ENCODE results near the gene LRRC56.

LRRC56 gene

DNA sequence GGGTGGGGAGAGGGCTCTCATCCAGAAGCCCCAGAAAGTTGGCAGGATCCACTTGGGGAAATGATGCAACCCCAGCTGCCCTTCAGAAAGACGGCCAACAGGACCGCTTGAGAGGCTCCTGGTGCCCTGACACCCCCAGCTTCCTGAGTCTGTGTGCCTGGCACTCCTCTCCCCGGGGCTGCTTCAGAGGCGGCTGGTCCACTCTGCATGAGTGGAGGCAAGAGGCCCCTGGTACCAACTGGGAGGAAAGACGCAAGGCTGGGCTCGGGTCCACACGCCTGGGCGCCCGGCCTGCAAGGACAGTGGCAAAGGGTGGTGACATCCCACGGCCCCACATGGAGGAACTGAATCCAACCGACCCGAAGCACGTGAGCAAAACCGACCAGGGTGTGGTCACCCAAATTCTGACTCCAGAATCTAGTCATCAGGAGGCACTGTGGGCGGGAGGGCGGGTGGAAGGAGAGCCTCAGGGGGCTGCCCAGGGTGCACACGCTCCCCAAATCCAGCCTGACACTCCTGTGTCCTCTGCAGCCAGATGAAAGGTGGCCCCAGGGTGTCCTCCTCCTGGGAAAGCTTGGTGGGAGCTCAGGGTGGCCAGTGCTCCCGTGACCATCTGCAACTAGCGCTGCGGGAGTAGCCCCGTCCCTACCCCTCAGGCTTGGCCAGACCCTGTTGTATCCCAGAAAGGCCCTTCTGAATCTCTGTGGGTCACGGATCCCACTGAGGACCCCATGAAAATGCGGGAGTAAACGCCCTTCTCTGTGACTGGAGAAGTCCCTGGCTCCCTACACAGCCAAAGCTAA, 33.9 kb upstream of the LRRC56 start:
- no peak overlapping the region for H3K4me3 ChIP-seq (ENCODE audit: low read depth, low read length)
- no peaks in the 10 kb centered on the region for H3K9me3 ChIP-seq (ENCODE audit: control insufficient read depth, insufficient read depth, low read length)
- H3K9ac ChIP-seq (ENCODE audit: low read depth, low read length), result no peak overlapping the region
- no peaks in the 10 kb centered on the region for H3K4me1 ChIP-seq (ENCODE audit: control insufficient read depth, insufficient read depth, low read length)
- no peaks in the 10 kb centered on the region for H3K27me3 ChIP-seq (ENCODE audit: control insufficient read depth, insufficient read depth, low read length)
- peaks cover 31% of the 10 kb centered on the region for H3K36me3 ChIP-seq (ENCODE audit: control insufficient read depth, insufficient read depth, low read length)

- H3K36me3 ChIP-seq (ENCODE audit: control insufficient read depth, insufficient read depth, low read length), result peaks cover 24% of the 10 kb centered on the region
- H3K9me3 ChIP-seq (ENCODE audit: control insufficient read depth, insufficient read depth, low read length), result no peaks in the 10 kb centered on the region
- no peaks in the 10 kb centered on the region for H3K4me1 ChIP-seq (ENCODE audit: control insufficient read depth, insufficient read depth, low read length)
- no peaks in the 10 kb centered on the region for H3K27me3 ChIP-seq (ENCODE audit: control insufficient read depth, insufficient read depth, low read length)
- peak overlapping the region; percentile 22 for H3K4me3 ChIP-seq (ENCODE audit: low read depth, low read length)
- H3K9ac ChIP-seq (ENCODE audit: low read depth, low read length), result no peak overlapping the region
Observed at GRCh38 chr11:504053-504993, 33.0 kb upstream of the LRRC56 start.

GRCh38 chr11:504994-505344, 32.4 kb upstream of the LRRC56 start:
- no peaks in the 10 kb centered on the region for H3K4me1 ChIP-seq (ENCODE audit: control insufficient read depth, insufficient read depth, low read length)
- peaks cover 18% of the 10 kb centered on the region for H3K36me3 ChIP-seq (ENCODE audit: control insufficient read depth, insufficient read depth, low read length)
- no peaks in the 10 kb centered on the region for H3K9me3 ChIP-seq (ENCODE audit: control insufficient read depth, insufficient read depth, low read length)
- H3K4me3 ChIP-seq (ENCODE audit: low read depth, low read length), result no peak overlapping the region
- no peaks in the 10 kb centered on the region for H3K27me3 ChIP-seq (ENCODE audit: control insufficient read depth, insufficient read depth, low read length)
- no peak overlapping the region for H3K9ac ChIP-seq (ENCODE audit: low read depth, low read length)

DNA sequence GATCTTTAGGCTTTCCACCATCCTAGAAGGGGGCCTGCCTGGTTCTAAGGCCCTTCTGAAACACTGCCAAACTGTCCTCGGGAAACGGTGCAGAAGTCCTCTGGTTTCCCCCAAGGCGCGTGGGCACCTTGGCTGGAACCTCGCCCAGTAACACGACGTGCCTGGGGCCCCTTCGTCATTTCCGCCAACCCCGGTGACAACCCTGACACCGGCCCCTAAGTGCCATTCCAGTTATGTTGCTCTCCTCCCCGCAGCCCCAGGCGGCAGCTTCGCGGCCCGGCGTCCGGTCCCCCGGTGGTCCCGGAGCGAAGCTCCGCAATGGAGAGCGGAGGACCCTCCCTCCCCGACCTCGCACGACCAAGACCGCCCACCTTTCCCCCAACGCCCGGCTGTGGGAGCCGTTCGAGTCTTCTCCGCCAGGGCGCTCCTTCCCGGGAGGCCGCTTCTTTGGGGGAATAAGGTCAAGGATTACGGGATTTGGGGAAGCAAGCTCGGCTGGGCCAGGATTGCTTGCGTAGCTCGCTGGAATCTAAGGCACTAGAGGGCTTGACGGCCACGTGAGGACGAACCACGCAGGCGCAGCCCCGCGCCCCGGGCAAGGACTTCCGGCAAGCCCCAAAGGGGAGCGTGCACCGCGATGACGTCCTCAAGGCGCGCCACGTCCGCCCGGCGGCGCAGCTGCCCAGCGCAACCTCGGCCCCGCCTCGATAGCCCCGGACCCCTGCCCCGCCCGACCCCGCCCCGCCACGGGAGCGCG, 30.9 kb upstream of the LRRC56 start:
- Histone ChIP-seq H3K4me3 (ENCODE audit: low read depth, low read length) (peak overlapping the region; percentile 94), H3K9ac (ENCODE audit: low read depth, low read length) (peak overlapping the region; percentile 63), H3K4me1 (ENCODE audit: control insufficient read depth, insufficient read depth, low read length) (no peaks in the 10 kb centered on the region), H3K27me3 (ENCODE audit: control insufficient read depth, insufficient read depth, low read length) (no peaks in the 10 kb centered on the region), H3K9me3 (ENCODE audit: control insufficient read depth, insufficient read depth, low read length) (no peaks in the 10 kb centered on the region), H3K36me3 (ENCODE audit: control insufficient read depth, insufficient read depth, low read length) (peaks cover 8% of the 10 kb centered on the region)

GRCh38 chr11:506995-507726, 30.2 kb upstream of the LRRC56 start, which contains the start of gene RNH1:
TSS of gene RNH1 (minus strand) at chr11:507242. CDS start at chr11:502162, 5,080 bp downstream.
- Histone ChIP-seq H3K27me3 (ENCODE audit: control insufficient read depth, insufficient read depth, low read length) (no peaks in the 10 kb centered on the region), H3K4me1 (ENCODE audit: control insufficient read depth, insufficient read depth, low read length) (no peaks in the 10 kb centered on the region), H3K9me3 (ENCODE audit: control insufficient read depth, insufficient read depth, low read length) (no peaks in the 10 kb centered on the region), H3K4me3 (ENCODE audit: low read depth, low read length) (peak within 1 kb of the TSS; percentile 94), H3K36me3 (ENCODE audit: control insufficient read depth, insufficient read depth, low read length) (peaks cover 4% of the 10 kb centered on the region), H3K9ac (ENCODE audit: low read depth, low read length) (peak within 1 kb of the TSS; percentile 63)

GRCh38 chr11:507727-508515, 29.4 kb upstream of the LRRC56 start:
- no peaks in the 10 kb centered on the region for H3K4me1 ChIP-seq (ENCODE audit: control insufficient read depth, insufficient read depth, low read length)
- H3K9ac ChIP-seq (ENCODE audit: low read depth, low read length), result peak overlapping the region; percentile 60
- H3K4me3 ChIP-seq (ENCODE audit: low read depth, low read length), result peak overlapping the region; percentile 63

DNA sequence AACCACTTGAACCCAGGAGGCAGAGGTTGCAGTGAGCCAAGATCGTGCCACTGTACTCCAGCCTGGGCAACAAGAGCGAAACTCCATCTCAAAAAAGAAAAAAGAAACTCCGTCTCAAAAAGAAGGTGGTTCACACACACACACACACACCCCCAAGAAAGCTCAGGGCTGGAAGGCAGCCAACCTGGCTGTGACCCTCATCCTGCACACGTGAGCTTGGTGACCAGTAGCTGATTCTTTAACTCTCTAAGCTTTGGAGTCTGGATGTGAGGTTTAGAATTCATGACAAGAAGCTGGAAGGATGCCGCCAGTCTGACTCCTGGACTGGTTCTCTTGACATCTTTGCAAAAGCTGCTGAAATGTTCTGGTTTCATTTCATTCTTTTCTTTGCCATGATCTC, 28.4 kb upstream of the LRRC56 start:
- Histone ChIP-seq H3K27me3 (ENCODE audit: control insufficient read depth, insufficient read depth, low read length) (no peaks in the 10 kb centered on the region), H3K9me3 (ENCODE audit: control insufficient read depth, insufficient read depth, low read length) (no peaks in the 10 kb centered on the region), H3K4me3 (ENCODE audit: low read depth, low read length) (no peak overlapping the region), H3K36me3 (ENCODE audit: control insufficient read depth, insufficient read depth, low read length) (peaks cover 2% of the 10 kb centered on the region), H3K4me1 (ENCODE audit: control insufficient read depth, insufficient read depth, low read length) (no peaks in the 10 kb centered on the region), H3K9ac (ENCODE audit: low read depth, low read length) (no peak overlapping the region)

More at GRCh38 chr11:507727-508515, 29.4 kb upstream of the LRRC56 start:
- Histone ChIP-seq H3K36me3 (ENCODE audit: control insufficient read depth, insufficient read depth, low read length) (peaks cover 2% of the 10 kb centered on the region), H3K27me3 (ENCODE audit: control insufficient read depth, insufficient read depth, low read length) (no peaks in the 10 kb centered on the region), H3K9me3 (ENCODE audit: control insufficient read depth, insufficient read depth, low read length) (no peaks in the 10 kb centered on the region)

DNA sequence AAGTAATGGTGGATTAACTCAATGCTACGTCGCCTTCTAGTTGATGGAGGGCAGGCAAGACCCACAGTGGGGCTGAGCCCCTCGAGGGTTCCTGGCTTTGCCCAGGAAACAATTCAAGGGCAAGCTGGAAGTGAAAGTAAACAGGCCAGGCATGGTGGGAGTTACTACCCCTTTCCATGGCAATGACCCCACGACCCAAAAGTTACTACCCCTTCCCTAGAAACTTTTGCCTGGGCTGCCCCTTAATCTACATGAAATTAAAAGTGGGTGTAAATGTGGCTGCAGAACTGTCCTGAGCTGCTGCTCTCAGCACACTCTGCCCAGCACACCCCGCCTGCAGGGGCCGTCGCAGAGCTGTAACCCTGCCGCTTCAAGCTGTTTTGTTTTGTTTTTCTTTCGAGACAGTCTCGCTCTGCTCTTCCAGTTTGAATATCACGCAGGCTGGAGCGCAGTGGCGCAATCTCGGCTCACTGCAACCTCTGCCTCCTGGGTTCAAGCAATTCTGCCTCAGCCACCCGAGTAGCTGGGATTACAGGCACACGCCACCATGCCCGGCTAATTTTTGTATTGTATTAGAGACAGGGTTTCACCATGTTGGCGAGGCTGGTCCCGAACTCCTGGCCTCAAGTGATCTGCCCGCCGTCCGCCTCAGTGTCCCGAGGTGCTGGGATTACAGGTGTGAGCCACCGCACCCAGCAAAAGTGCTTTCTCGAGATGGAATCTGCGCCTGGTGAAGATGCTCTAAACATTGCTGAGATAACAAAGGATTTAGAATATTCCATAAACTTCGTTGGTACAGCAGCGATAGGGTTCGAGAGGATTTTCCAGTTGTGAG, 24.3 kb upstream of the LRRC56 start:
- H3K27me3 ChIP-seq (ENCODE audit: control insufficient read depth, insufficient read depth, low read length), result no peaks in the 10 kb centered on the region
- H3K4me1 ChIP-seq (ENCODE audit: control insufficient read depth, insufficient read depth, low read length), result no peaks in the 10 kb centered on the region
- H3K9ac ChIP-seq (ENCODE audit: low read depth, low read length), result no peak overlapping the region
- H3K4me3 ChIP-seq (ENCODE audit: low read depth, low read length), result no peak overlapping the region
- peaks cover 5% of the 10 kb centered on the region for H3K36me3 ChIP-seq (ENCODE audit: control insufficient read depth, insufficient read depth, low read length)
- no peaks in the 10 kb centered on the region for H3K9me3 ChIP-seq (ENCODE audit: control insufficient read depth, insufficient read depth, low read length)

DNA sequence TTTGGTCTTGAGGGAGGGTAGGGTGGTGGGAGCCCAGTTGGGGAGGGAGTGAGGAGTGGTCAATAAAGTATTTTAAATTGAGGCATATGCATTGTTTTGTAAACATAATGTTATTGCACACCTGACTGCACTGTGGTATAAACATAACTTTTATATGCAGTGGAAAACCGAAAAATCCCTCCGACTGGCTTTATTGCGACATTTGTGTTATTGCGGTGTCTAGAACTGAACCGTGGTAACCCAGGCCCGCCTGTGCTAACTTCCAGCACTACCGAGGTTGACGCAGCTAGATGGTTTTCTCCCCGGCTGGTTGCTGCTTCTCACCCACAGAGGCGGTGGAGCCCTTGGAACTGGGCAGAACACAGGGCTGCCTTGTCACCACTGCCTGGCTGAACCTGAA, 22.7 kb upstream of the LRRC56 start:
- Histone ChIP-seq H3K9ac (ENCODE audit: low read depth, low read length) (no peak overlapping the region), H3K27me3 (ENCODE audit: control insufficient read depth, insufficient read depth, low read length) (no peaks in the 10 kb centered on the region), H3K4me1 (ENCODE audit: control insufficient read depth, insufficient read depth, low read length) (no peaks in the 10 kb centered on the region)

GRCh38 chr11:515131-515530, 22.2 kb upstream of the LRRC56 start:
- no peak overlapping the region for H3K4me3 ChIP-seq (ENCODE audit: low read depth, low read length)

More for the DNA sequence above, 22.7 kb upstream of the LRRC56 start:
- no peaks in the 10 kb centered on the region for H3K9me3 ChIP-seq (ENCODE audit: control insufficient read depth, insufficient read depth, low read length)
- no peak overlapping the region for H3K4me3 ChIP-seq (ENCODE audit: low read depth, low read length)
- H3K36me3 ChIP-seq (ENCODE audit: control insufficient read depth, insufficient read depth, low read length), result peaks cover 3% of the 10 kb centered on the region

More at GRCh38 chr11:515131-515530, 22.2 kb upstream of the LRRC56 start:
- Histone ChIP-seq H3K9ac (ENCODE audit: low read depth, low read length) (no peak overlapping the region), H3K4me1 (ENCODE audit: control insufficient read depth, insufficient read depth, low read length) (no peaks in the 10 kb centered on the region), H3K27me3 (ENCODE audit: control insufficient read depth, insufficient read depth, low read length) (no peaks in the 10 kb centered on the region), H3K36me3 (ENCODE audit: control insufficient read depth, insufficient read depth, low read length) (peaks cover 3% of the 10 kb centered on the region), H3K9me3 (ENCODE audit: control insufficient read depth, insufficient read depth, low read length) (no peaks in the 10 kb centered on the region)
